GM13977 (cell line): ENCODE measurements around the gene HLTF.

Experiments
- DNase-seq: peaks from one replicate; pipeline ENCODE4 v3.0.0; 2012; ENCODE audit warnings: low spot score
- in situ Hi-C: fragments of 300-500 bp; cut with MboI; formaldehyde crosslinking; loops from one replicate; pipeline ENCODE4 v1.12.0; 2022; ENCODE audit warnings: low sequenced_read_pairs, low pct_unique_long_range_greater_than_20kb, mixed read lengths, inconsistent platforms; ENCODE audit not compliant: unreplicated experiment
- TF ChIP-seq, protein P1 (sequence below): IDR thresholded peaks from 2 replicates; pipeline ENCODE4 v1.5.1; 2012; ENCODE audit warnings: mild to moderate bottlenecking, control low read depth; ENCODE audit not compliant: insufficient read depth; ENCODE audit errors: extremely low read depth, missing control alignments

The HLTF gene

DNA sequence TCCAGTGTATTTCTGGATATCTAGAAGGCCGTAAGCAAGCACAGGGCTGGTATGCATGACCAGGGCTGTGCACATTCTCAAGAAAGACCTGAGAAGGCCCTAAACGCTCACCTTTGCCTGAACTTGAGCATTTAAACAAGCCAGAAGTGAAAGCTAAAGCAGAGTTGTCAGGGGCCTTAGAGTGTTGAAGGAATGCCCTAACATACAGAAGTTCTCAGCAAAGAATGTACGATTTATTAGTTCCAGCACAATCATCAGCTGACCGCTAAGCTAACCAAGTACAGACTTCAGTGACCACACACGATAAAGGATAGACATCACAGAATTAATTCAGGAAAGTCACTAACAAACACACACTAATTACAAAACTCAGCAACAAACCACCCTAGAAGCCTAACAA lies 8.7 kb downstream of the HLTF start:
- in situ Hi-C loops: no loop called here
- TF ChIP-seq, protein P1, sequence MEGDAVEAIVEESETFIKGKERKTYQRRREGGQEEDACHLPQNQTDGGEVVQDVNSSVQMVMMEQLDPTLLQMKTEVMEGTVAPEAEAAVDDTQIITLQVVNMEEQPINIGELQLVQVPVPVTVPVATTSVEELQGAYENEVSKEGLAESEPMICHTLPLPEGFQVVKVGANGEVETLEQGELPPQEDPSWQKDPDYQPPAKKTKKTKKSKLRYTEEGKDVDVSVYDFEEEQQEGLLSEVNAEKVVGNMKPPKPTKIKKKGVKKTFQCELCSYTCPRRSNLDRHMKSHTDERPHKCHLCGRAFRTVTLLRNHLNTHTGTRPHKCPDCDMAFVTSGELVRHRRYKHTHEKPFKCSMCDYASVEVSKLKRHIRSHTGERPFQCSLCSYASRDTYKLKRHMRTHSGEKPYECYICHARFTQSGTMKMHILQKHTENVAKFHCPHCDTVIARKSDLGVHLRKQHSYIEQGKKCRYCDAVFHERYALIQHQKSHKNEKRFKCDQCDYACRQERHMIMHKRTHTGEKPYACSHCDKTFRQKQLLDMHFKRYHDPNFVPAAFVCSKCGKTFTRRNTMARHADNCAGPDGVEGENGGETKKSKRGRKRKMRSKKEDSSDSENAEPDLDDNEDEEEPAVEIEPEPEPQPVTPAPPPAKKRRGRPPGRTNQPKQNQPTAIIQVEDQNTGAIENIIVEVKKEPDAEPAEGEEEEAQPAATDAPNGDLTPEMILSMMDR: no peak
- no peak for DNase-seq

GRCh38 chr3:149067883-149068282 lies 18.4 kb downstream of the HLTF start:
- no peak for DNase-seq
- TF ChIP-seq, protein P1: no peak
- in situ Hi-C loops: no loop called here

DNA sequence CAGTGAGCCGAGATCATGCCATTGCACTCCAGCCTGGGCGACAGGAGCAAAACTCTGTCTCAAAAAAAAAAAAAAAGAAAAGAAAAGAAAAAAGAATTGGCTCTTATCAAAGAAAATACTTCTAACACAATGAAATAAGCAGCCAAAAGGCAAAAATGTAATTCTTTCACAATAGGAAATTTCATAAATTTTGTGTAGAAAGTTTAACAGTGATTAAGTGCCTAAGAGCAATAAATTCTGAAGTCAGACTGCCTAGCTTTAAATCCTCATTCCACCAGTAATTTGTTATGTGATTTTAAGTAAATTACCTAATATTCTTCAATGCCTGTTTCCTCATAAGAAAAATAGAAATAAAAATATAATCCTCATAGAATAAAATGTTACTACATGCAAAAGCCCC lies 24.6 kb downstream of the HLTF start:
- no peak for DNase-seq
- TF ChIP-seq, protein P1: no peak
- in situ Hi-C loops: no loop called here

- DNase-seq: peak; percentile 21
- TF ChIP-seq, protein P1: no peak
- in situ Hi-C loops: no loop called here
Measured at GRCh38 chr3:149058602-149059001, 27.7 kb downstream of the HLTF start.

GRCh38 chr3:149058198-149058597 lies 28.1 kb downstream of the HLTF start:
- in situ Hi-C loops: no loop called here
- no peak for DNase-seq
- TF ChIP-seq, protein P1: no peak

- in situ Hi-C loops: no loop called here
- TF ChIP-seq, protein P1: no peak
- DNase-seq: no peak
Measured at GRCh38 chr3:149055575-149055974, 30.8 kb downstream of the HLTF start.
